ENCODE data around the gene MACROD1.

GRCh38 chr11:64165481-64165841 lies 452 bp downstream of the MACROD1 start:
- TF ChIP-seq CBFB (CRISPR knock-in tag; IDR thresholded peaks at IDR 0.05; ENCODE audit: low read depth) (no peak), ETV6 (CRISPR knock-in tag; IDR thresholded peaks at IDR 0.05) (no peak), SP1 (CRISPR knock-in tag; conservative IDR thresholded peaks at IDR 0.05) (no peak), USF1 (CRISPR knock-in tag; IDR thresholded peaks at IDR 0.05) (no peak), CTCF (IDR thresholded peaks at IDR 0.05) (no peak)

Data from WTC11 (cell line).